Astrocyte (in vitro differentiated cells and primary cell): ENCODE measurements around the gene SPNS3. TPM values are rescaled to one million over a fixed set of nuclear protein-coding genes. Genes with fewer than 3 reads are reported as not detected.

ENCODE experiments used
- DNase-seq: peaks from one replicate; pipeline ENCODE4 v3.0.0-alpha.2; 2010; ENCODE audit warnings: low read depth
- FAIRE-seq: peaks from 2 replicates; lab custom pipeline; 2011; peaks lifted over from hg19 to GRCh38; lab: Jason Lieb, UNC
- H2AFZ ChIP-seq: 2 replicates; pipeline ENCODE4 v1.6.0; 2012; ENCODE audit warnings: low read depth, low read length, inconsistent platforms
- H3K27ac ChIP-seq: 2 replicates; pipeline ENCODE4 v1.5.1; 2011; ENCODE audit warnings: low read depth, low read length, inconsistent platforms
- H3K27me3 ChIP-seq: 2 replicates; pipeline ENCODE4 v1.6.0; 2011; ENCODE audit warnings: low read length, inconsistent platforms; ENCODE audit not compliant: insufficient read depth
- H3K36me3 ChIP-seq: 2 replicates; pipeline ENCODE4 v1.5.1; 2011; ENCODE audit warnings: low read length, inconsistent platforms; ENCODE audit not compliant: insufficient read depth
- H3K4me1 ChIP-seq: 2 replicates; pipeline ENCODE4 v1.5.1; 2011; ENCODE audit warnings: low read length, inconsistent platforms; ENCODE audit not compliant: insufficient read depth
- H3K4me2 ChIP-seq: 2 replicates; pipeline ENCODE4 v1.6.0; 2012; ENCODE audit warnings: low read length, inconsistent platforms
- H3K4me3 ChIP-seq: 2 replicates; pipeline ENCODE4 v1.5.1; 2011; ENCODE audit warnings: low read depth, mild to moderate bottlenecking, low read length, inconsistent platforms; ENCODE audit not compliant: insufficient read depth
- H3K79me2 ChIP-seq: 2 replicates; pipeline ENCODE4 v1.6.0; 2012; ENCODE audit warnings: mild to moderate bottlenecking, low read length, inconsistent platforms; ENCODE audit not compliant: insufficient read depth
- H3K9ac ChIP-seq: 2 replicates; pipeline ENCODE4 v1.6.0; 2012; ENCODE audit warnings: mild to moderate bottlenecking, low read length, inconsistent platforms
- H3K9me3 ChIP-seq: 2 replicates; pipeline ENCODE4 v1.5.1; 2012; ENCODE audit warnings: low read depth, mild to moderate bottlenecking, low read length, inconsistent platforms; ENCODE audit not compliant: insufficient read depth
- H4K20me1 ChIP-seq: 2 replicates; pipeline ENCODE4 v1.6.0; 2012; ENCODE audit warnings: low read length, inconsistent platforms; ENCODE audit not compliant: insufficient read depth
- H3K27ac Mint-ChIP-seq: one replicate; pipeline ENCODE4 v1.8.0; 2021; ENCODE audit warnings: mild to moderate bottlenecking, mixed read lengths; ENCODE audit not compliant: unreplicated experiment
- H3K27me3 Mint-ChIP-seq: one replicate; pipeline ENCODE4 v1.8.0; 2021; ENCODE audit warnings: low read depth, mixed read lengths; ENCODE audit not compliant: unreplicated experiment
- H3K36me3 Mint-ChIP-seq: one replicate; pipeline ENCODE4 v1.8.0; 2021; ENCODE audit warnings: low read depth, mixed read lengths; ENCODE audit not compliant: unreplicated experiment
- H3K4me1 Mint-ChIP-seq: one replicate; pipeline ENCODE4 v1.8.0; 2021; ENCODE audit warnings: low read depth, mixed read lengths; ENCODE audit not compliant: unreplicated experiment
- H3K4me3 Mint-ChIP-seq: one replicate; pipeline ENCODE4 v1.8.0; 2021; ENCODE audit warnings: mild to moderate bottlenecking, moderate library complexity, mixed read lengths; ENCODE audit not compliant: unreplicated experiment
- H3K9me3 Mint-ChIP-seq: one replicate; pipeline ENCODE4 v1.8.0; 2021; ENCODE audit warnings: mild to moderate bottlenecking, mixed read lengths; ENCODE audit not compliant: unreplicated experiment
- EZH2 ChIP-seq: IDR thresholded peaks from 2 replicates; pipeline ENCODE4 v1.6.1; 2012; ENCODE audit warnings: mild to moderate bottlenecking, low read length, inconsistent platforms; ENCODE audit not compliant: insufficient read depth
- total RNA-seq: library from RNA; stranded (reverse); gene quantifications from 2 replicates; pipeline ENCODE4 v1.2.1, GENCODE V29; 2021
- TF ChIP-seq, protein P1 (sequence below): IDR thresholded peaks from 2 replicates; pipeline ENCODE4 v1.5.1; 2011; ENCODE audit warnings: low read depth, mild to moderate bottlenecking, inconsistent platforms, low read length, moderate library complexity; ENCODE audit not compliant: insufficient read depth

The SPNS3 gene
- total RNA-seq, 1 donor from 2014 or later: not detected

GRCh38 chr17:4499431-4500190, 65.9 kb downstream of the SPNS3 start:
- peaks cover 12% of the 10 kb centered on the region for H3K4me1 Mint-ChIP-seq
- DNase-seq: no peak
- H3K27me3 Mint-ChIP-seq: peaks cover 46% of the 10 kb centered on the region
- no peak for FAIRE-seq
- H3K36me3 ChIP-seq: no peaks in the 10 kb centered on the region
- H3K4me3 ChIP-seq: no peak overlapping the region
- H3K27me3 ChIP-seq: peaks cover 43% of the 10 kb centered on the region
- no peaks in the 10 kb centered on the region for H3K9me3 ChIP-seq
- H3K27ac Mint-ChIP-seq: no peak overlapping the region
- no peak overlapping the region for H3K9ac ChIP-seq
- TF ChIP-seq EZH2: peak; percentile 71
- TF ChIP-seq, protein P1, sequence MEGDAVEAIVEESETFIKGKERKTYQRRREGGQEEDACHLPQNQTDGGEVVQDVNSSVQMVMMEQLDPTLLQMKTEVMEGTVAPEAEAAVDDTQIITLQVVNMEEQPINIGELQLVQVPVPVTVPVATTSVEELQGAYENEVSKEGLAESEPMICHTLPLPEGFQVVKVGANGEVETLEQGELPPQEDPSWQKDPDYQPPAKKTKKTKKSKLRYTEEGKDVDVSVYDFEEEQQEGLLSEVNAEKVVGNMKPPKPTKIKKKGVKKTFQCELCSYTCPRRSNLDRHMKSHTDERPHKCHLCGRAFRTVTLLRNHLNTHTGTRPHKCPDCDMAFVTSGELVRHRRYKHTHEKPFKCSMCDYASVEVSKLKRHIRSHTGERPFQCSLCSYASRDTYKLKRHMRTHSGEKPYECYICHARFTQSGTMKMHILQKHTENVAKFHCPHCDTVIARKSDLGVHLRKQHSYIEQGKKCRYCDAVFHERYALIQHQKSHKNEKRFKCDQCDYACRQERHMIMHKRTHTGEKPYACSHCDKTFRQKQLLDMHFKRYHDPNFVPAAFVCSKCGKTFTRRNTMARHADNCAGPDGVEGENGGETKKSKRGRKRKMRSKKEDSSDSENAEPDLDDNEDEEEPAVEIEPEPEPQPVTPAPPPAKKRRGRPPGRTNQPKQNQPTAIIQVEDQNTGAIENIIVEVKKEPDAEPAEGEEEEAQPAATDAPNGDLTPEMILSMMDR: no peak
- H3K27ac ChIP-seq: no peak overlapping the region
- peaks cover 23% of the 10 kb centered on the region for H3K4me1 ChIP-seq
- no peak overlapping the region for H2AFZ ChIP-seq
- H3K4me3 Mint-ChIP-seq: peak overlapping the region; percentile 76
- H3K36me3 Mint-ChIP-seq: no peaks in the 10 kb centered on the region
- peak overlapping the region; percentile 39 for H3K4me2 ChIP-seq
- peaks cover 13% of the 10 kb centered on the region for H4K20me1 ChIP-seq
- H3K9me3 Mint-ChIP-seq: no peaks in the 10 kb centered on the region
- no peaks in the 10 kb centered on the region for H3K79me2 ChIP-seq

- Mint-ChIP-seq H3K27ac (no peak overlapping the region), H3K27me3 (peaks cover 52% of the 10 kb centered on the region), H3K4me3 (peak overlapping the region; percentile 69), H3K9me3 (no peaks in the 10 kb centered on the region), H3K4me1 (peaks cover 12% of the 10 kb centered on the region), H3K36me3 (no peaks in the 10 kb centered on the region)
- H3K36me3 ChIP-seq: no peaks in the 10 kb centered on the region
- no peak overlapping the region for H3K4me3 ChIP-seq
- peak overlapping the region; percentile 39 for H3K4me2 ChIP-seq
- H3K4me1 ChIP-seq: peaks cover 23% of the 10 kb centered on the region
- TF ChIP-seq, protein P1: no peak
- TF ChIP-seq EZH2: no peak
- H3K27me3 ChIP-seq: peaks cover 47% of the 10 kb centered on the region
- no peak overlapping the region for H2AFZ ChIP-seq
- DNase-seq (no peak), FAIRE-seq (no peak)
- no peaks in the 10 kb centered on the region for H3K79me2 ChIP-seq
- H4K20me1 ChIP-seq: peaks cover 13% of the 10 kb centered on the region
- H3K9ac ChIP-seq: no peak overlapping the region
- H3K27ac ChIP-seq: no peak overlapping the region
- no peaks in the 10 kb centered on the region for H3K9me3 ChIP-seq
These were observed 66.4 kb downstream of the SPNS3 start for GRCh38 chr17:4500191-4500571.
